Measurements from ENCODE around the gene RCAN1.

GRCh38 chr21:34517491-34518245 lies 97.2 kb downstream of the RCAN1 start:
- peak; percentile 13 for TF ChIP-seq CTCF (IDR thresholded peaks at IDR 0.05; ENCODE audit: poor library complexity)
- TF ChIP-seq EZH2 (IDR thresholded peaks at IDR 0.05; ENCODE audit: borderline replicate concordance) = no peak
- TF ChIP-seq EZH2phosphoT487 (IDR thresholded peaks at IDR 0.05; ENCODE audit: low read depth, severe bottlenecking, unreplicated experiment) = no peak
